ENCODE measurements around the gene INTS15.
"Not testable (repeated sequence)": the region's sequence is repeated elsewhere in the genome, so short reads cannot be mapped to it uniquely, and the experiment has no call there.

The INTS15 gene

DNA sequence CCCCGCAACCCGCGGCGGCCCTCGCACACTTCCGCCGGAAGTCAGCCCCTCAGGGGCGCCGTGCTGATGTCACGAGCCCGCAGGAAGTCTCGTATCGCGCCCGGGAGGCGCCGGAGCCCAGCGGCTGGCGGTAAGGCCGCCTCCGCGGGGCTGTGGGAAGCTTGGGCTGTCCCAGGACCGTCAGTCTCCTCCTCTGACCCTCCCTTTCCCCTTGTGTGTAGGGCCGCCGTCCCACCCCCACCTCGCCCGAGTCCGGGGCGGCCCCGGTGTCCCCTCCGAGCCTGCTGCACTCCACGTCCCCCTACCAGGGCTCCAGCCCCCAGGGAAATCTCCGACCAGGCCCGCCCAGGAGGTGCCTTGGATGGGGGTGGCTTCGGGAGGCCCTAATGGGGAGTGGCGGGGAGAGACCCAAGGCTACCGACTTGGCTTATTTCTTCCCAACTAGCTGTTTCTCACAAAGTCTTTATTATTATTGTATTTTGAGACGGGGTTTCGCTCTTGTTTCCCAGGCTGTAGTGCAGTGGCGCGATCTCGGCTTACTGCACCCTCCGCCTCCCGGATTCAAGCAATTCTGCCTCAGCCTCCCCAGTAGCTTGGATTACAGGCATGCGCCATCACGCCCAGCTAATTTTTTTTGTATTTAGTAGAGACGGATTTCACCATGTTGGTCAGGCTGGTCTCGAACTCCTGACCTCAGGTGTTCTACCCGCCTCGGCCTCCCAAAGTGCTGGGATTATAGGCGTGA is 12.3 kb upstream of the INTS15 start, which contains the start of gene ZDHHC4:
ZDHHC4 (plus strand) TSS at position 86 of the 745 bp plus-strand sequence. CDS start 3,108 bp downstream, outside the sequence.
- DNase-seq = peak; percentile 76 to 79

DNA sequence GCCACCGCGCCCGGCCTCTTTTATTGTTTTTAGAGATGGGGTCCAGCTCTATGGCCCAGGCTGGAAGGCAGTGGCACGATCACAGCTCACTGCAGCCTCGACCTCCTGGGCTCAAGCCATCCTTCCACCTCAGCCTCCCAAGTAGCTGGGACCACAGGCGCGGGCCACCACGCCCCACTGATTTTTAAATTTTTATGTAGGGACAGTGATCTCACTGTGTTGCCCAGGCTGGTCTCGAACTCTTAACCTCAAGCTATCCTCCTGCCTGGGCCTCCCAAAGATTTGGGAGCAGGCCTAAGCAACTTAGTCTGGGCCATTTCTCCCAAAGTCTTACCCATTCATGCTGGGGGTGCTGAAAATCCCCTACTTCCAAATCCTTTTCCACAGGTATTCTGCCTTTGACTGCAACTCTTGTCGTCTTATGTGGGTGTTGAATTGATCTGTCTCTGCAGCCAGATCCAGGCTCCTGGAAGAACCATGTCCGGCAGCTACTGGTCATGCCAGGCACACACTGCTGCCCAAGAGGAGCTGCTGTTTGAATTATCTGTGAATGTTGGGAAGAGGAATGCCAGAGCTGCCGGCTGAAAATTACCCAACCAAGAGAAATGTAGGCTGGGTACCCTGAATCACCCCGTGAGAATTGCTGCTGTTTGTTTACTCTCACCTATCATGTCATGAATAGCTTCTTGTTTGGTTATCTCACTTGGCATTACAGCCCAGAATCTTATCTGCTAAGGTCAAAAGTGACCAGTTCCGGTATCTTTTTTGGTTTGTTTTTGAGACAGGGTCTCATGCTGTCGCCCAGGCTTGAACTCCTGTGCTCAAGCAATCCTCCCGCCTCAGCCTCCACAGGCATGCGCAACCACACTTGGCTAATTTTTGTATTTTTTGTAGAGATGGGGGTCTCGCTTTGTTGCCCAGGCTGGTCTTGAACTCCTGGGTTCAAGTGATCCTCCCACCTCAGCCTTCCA is 11.4 kb upstream of the INTS15 start:
- no peak for DNase-seq

DNA sequence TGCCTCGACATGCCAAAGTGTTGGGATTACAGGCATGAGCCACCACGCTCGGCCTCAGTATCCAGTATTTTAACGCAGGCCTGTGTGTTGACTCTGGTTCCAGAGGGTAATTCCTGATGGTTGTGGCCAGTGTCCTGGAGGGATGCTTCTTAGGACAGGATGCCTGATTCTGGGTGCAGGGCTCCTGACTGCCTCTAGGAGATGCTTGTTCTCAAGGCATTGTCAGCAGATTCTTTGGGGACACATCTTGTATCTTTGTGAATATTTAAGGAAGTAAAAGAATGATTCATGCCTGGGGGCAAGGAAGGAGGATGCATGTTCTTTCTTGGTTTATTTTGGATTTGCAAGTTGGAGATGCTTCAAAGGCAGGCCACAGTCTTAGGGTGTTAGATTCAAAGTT is 10.4 kb upstream of the INTS15 start:
- DNase-seq = no peak

DNA sequence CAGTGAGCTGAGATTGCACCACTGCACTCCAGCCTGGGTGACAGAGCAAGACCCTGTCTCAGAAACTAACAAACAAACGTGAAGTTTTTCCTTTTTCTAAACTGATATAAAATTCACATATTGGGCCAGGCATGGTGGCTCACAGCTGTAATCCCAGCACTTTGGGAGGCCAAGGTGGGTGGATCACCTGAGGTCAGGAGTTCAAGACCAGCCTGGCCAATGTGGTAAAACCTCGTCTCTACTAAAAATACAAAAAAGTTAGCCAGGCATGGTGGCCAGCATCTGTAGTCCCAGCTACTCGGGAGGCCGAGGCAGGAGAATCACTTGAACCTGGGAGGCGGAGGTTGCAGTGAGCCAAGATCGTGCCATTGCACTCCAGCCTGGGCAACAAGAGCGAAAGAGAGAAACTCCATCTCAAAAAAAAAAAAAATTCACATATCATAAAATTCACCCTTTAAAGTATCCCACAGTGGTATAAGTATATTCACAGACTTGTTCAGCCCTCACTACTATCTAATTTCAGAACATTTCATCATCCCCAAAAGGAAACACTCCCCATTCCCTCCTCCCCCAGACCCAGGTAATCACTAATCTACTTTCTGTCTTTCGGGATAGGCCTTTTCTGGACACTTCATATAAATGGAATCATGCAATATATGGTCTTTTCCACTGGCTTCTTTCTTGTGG is 3.9 kb upstream of the INTS15 start:
- not testable (repeated sequence) for DNase-seq

DNA sequence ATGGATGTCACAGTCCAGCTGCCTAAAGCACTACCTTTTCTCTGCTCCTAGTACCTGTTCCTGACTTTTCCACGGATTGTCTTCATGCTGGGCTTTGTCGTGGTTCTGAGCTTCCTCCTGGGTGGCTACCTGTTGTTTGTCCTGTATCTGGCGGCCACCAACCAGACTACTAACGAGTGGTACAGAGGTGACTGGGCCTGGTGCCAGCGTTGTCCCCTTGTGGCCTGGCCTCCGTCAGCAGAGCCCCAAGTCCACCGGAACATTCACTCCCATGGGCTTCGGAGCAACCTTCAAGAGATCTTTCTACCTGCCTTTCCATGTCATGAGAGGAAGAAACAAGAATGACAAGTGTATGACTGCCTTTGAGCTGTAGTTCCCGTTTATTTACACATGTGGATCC is 1.3 kb upstream of the INTS15 start:
- no peak for DNase-seq

DNA sequence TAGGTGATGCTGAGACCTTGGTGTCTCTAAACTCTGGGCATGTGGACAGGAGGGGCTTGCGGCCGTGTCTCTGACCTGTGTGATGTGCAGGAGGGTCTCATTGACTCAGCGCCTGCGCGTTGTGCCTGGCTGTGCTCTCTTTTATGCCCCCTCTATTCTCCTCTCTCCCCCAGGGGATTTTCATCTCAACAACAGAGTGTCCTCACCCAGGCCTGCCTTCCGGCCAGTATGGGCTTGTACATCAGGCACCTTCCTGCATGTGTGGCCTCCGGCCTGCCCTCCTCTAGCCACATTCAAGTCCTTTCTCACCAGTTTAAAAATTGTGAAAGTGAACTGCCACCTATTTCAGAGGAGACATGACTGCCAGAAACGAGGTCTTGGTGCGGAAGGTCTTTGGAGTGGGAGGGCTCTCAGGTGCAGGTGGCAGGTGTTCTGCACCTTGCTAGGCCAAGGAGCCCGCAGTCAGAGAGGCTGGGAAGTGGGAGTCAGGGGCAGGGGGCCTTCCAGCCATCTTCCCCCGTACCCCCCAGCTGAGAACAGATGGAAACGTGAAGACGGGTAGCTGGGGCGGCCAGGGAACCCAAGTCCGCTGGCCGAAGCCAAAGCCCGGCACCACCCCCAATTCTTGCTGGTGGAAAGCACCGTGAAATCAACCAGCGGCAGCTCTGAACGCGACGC is 531 bp upstream of the INTS15 start:
- no peak for DNase-seq

DNA sequence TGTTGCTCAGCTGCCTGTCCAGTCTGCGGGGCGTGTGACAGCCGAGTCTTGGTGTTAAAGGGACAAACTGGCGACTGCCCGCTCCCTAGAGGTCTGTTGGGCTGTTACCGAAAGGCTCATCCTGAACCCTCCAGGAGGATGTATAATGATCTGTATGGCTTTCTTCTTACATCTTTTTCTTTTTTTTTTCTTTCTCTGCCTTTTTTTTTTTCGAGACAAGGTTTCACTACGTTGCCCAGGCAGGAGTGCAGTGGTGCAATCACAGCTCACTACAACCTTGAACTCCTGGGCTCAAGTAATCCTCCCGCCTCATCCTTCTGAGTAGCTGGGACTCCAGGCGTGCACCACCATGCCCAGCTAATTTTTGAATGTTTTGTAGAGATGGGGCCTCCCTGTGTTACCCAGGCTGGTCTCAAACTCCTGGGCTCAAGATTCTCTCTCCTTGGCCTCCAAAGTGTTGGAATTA is 857 bp downstream of the INTS15 start:
- no peak for DNase-seq

DNA sequence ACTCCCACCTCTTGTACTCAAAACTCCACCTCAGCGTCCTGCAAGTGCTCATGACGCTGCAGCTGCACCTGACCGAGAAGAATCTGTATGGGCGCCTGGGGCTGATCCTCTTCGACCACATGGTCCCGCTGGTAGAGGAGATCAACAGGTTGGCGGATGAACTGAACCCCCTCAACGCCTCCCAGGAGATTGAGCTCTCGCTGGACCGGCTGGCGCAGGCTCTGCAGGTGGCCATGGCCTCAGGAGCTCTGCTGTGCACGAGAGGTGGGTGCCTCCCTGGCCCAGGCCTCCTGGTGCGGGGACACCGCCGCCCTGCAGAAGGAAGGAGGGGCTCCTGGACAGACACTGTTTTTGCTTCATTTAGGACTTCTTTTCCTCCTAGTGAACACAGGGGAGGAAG is 10.3 kb downstream of the INTS15 start:
- DNase-seq = no peak

DNA sequence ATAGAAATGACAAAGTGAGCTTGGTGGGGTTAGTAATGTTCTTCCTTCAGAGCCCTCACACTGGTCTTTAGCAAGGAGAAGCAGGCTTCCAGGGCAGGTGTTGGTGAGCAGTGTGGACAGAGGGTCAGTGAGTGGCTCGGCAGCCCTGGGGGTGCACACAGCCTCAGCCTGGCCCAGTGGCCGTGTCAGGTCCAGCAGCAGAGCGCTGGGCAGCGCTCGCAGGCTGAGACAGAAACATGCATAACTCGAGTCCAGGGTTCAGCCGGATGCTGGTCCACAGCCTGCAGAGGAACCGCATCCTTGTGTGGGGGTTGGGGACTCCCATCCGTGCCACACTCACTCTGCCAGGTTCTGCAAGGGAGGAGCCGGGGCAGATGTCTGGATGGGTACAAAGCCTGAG is 14.6 kb downstream of the INTS15 start:
- no peak for DNase-seq

DNA sequence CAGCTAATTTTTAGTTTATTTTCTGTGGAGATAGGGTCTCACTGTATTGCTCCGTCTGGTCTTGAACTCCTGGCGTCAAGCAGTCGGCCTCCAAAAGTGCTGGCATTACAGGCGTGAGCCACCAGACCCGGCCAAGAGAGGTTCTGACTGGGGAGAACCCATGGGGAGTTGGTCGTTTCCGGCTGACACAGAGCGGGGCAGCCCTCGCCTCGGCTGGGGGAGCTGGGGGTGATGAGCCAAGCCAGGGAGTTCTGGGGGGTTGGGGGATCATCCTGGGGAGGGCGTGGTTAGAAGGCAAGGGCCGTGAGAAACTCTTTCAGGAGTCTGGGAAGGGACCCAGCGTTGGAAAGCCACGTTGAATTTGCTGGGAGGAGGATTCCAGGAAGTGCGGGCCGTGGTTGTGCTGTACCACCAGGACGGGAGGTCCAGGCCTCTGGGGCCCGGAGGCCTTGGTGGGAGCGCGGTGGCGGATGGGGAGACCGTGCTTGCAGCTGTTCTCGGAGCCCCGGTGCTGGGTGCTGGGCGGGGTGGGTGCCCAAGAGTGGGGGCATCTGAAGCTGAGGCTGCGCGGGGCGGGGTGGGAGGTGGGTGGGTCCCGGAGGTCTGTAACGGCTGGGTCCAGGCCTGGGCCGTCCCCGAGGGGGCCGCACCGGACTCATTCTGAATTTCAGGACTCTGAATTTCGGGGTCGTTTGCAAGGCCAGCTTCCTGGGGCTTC is 17.2 kb downstream of the INTS15 start:
- no peak for DNase-seq

DNA sequence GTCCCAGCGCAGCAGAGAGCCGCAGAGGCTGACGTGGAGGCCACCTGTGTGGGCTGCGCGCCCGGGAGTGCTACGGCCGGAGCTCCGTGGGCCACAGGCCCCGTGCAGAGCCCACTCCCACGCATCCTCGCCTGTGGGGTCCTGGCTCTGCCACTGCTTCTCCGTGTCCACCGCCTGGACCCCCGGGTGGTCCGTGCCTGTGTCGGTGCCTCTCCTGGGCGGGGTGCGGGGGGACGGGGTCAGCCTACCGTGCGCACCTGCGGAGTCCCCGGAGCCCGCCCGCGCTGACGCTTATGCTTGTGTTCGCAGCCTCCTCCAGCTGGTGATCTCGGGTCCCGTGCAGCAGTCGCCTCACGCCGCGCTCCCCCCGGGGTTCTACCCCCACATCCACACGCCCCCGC is 17.8 kb downstream of the INTS15 start:
- DNase-seq = no peak

DNA sequence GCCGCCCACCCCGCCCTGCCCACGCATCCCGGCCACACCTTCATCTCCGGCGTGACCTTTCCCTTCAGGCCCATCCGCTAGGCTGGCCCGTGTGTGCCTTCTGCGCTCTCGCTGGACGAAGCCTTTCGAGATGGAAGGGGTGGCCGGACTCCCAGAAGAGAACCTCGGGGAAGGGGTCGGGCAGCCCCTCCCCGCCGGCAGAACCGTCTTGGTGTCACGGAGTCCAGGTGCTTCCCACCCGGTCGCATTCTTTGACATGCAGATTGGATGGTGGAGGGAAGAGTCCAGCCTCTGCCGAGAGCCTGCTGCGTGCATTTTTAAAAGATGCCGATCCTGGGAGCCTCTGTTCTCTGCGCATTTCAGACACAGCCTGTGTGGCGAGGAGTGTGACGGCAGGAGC is 18.3 kb downstream of the INTS15 start:
- no peak for DNase-seq

DNA sequence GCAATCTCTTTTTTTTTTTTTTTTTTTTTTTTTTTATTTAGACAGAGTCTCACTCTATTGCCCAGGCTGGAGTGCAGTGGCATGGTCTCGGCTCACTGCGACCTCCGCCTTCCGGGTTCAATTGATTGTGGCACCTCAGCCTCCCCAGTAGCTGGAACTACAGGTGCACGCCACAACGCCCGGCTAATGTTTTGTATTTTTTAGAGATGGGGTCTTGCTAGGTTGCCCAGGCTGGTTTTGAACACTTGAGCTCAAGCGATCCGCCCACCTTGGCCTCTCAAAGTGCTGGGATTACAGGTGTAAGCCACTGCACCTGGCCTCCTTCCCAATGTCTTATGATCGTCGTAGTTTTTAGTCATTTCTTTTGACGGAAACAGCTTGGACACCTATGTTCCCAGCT is 19.0 kb downstream of the INTS15 start:
- DNase-seq = no peak

DNA sequence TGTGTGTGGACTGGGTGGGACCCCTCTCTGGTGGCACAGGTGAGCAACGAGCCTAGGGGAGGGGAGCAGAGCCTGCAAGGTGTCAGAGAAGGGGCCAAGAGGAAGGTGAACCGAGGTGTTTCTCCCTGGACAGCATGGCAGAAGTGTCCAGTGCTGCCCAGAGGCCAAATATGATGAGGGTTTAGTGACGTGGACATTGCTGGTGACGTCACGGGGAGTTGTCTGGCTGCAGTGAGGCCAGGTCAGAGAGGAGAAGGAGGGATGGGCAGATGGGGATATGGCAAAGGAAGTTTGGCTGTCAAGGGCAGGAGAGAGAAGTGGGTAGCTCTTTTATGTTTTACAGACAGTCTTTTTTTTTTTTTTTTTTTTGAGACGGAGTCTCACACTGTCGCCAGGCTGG is 23.0 kb downstream of the INTS15 start:
- DNase-seq = no peak

DNA sequence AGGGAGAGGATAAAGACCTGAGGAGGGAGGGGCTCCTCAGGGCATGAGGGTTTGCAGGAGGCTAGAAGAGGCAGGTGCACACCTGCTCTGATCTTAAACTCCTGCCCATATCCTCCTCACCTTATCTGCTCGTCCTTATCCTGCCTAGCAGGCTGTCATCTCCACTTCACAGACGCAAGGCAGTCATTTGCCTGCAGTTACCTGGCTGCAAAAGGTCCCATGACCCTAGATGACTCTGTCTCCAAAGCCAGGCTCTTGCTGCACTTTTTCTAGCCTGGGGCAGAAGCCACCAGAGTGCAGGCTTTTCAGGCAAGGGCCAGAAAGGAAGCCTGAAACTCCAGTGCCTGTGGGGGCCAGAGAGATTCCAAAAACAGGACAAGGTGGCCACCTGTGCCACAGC is 23.9 kb downstream of the INTS15 start:
- DNase-seq = no peak

DNA sequence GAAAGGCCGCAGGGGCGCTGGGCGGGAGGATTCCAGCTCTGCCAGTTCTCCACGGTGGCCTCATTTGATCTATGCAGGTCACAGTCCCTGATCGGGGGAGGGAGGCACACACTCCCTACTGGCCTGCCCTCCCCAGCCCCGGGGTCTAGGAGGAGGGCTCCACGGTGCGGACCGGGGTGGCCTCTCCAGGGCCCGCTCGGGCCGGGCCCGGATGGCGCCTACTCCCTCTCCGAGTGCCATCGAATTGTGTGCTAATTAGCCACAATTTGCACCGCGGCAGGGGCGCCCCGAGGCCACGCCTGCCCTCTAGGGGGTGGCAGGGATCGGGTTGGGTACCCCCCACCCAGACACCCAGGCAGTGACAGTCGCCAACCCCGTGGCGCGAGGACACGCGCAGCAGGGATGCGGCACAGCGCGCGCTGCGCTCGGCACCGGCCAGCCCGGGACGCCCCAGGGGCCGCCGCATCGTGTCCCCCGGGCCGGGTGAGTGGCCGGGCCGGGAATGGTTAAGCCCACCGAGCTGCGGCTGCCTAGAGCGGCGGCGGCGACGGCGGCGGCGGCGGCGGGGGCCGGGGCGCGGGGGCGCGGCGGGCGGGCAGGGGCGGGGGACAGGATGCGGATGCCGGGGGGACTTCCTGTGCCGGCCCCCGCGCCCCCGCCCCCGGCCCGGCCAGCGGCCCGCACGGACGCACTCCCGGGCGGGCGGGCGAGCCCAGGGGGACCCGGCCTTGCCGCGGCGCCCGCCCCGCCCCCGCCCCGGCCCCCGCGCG is 25.3 kb downstream of the INTS15 start, which contains the start of gene ZNF853:
ZNF853 (plus strand) TSS at position 658 of the 770 bp plus-strand sequence. CDS start 565 bp downstream, outside the sequence.
- DNase-seq = peak in 1 of 2 experiments; percentile 8

DNA sequence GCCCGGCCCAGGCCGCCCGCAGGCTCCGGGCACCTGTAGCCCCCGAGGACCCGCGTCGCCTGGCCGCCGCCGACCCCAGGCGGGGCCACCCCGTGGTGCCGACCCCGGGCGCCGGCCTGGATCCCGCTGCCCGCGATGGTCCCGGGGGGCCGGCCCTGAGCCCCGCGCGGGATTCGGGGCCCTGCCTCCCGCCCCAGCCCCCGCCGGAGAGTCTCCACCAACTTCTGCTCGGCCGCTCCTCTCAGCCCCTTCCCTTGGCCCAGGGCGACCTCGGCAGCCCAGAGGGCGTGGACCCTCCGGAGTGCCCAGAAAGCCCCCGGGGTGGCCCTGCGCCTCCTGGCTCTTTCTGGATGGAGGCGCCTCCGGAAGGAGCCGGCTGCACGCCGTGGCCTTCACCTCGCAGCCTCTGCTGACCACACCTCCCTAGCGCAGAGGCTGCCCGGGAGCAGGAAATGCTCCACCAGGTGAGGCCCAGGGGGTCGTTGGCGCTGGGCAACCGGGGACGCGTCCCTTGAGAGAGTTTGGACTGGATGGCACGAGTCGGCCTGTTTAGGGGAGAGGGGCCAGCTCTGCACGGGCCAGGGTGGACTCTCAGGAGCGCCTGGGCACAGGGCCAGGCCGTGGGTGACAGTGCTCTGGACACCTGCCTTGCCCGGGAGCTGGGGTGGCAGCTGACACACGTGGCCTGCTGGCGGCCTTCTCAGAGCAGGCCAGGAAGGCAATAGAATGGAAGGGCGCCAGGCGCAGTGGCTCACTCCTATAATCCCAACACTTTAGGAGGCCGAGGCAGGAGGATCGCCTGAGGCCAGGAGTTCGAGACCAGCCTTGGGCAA is 26.1 kb downstream of the INTS15 start:
- no peak for DNase-seq

DNA sequence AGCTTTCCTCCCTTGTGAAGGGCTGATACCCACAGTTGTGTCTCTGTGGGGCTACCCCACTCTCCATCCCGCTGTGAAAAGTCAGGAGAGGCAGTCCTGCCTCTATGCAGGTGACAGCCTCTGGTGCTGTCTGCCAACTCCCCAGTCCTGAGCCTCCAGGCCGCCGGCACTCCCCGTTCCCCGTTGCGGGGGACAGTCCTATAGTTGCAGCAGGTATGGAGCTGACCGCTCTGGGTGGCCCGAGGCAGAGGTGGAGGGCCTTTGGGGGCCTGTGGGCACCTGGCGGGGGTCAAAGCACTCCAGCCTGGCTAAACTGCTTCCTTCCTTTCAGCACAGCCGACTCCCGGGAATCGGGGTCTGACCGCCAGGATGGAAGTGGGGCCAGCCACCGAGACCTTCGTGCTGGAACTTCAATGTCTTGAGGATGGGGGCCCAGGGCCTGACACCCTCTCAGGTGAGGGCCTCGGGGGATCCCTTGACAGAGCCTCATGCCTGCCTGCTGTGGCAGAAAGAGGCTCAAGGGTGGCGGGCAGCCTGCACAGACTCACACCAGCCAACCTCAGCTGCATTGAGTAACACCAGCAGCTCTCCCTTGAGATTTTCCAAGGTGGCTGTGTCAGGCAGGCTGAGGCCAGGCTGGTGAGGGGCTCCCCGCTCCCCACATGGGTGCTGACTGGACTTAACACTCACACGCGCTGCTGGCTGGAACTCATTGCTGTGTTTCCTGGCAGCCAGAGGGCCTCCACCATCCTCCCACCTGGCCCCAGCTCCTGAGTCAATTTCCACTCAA is 27.2 kb downstream of the INTS15 start:
- no peak for DNase-seq

DNA sequence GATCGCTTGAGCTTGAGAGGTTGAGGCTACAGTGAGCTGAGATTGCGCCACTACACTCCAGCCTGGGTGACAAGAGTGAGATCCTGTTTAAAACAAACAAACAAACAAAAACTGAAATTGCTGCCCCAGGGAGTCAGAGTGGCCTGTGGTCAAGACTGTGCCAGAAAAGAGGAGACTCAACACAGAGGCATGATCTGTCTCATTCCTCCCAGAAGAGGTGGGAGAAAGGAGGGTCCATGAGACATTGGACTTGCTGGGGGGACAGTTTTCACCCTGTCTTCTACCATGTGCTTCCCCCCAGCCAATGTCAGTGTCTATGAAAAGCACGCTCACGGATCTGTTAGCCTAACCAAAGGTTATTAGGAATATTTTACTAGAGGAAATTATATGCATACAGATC is 28.8 kb downstream of the INTS15 start:
- DNase-seq = no peak

Data from activated CD4-positive, alpha-beta T cell treated with anti-CD3 and anti-CD28 coated beads, Interleukin-2, amount 50 U/mL, for 4 hours (primary cell).